ENCODE results near the gene TSHZ2.

The TSHZ2 gene

GRCh38 chr20:53343448-53343847, 371.3 kb downstream of the TSHZ2 start:
- no peaks in the 10 kb centered on the region for H3K27me3 ChIP-seq (ENCODE audit: control insufficient read depth in 5 of 5, insufficient read depth in 4 of 5, low read length in 5 of 5)
- H3K4me3 ChIP-seq (ENCODE audit: low read depth in 1 of 5, low read length in 5 of 5) = no peak overlapping the region
- H3K9me3 ChIP-seq (ENCODE audit: control insufficient read depth in 5 of 5, low read length in 5 of 5) = no peaks in the 10 kb centered on the region
- no peak overlapping the region for H3K27ac ChIP-seq (ENCODE audit: low read depth, low read length)
- H3K4me1 ChIP-seq (ENCODE audit: control insufficient read depth in 5 of 5, insufficient read depth in 5 of 5, low read length in 5 of 5) = peaks cover 0 to 11% (median 0%) of the 10 kb centered on the region in 5 donors
- no peaks in the 10 kb centered on the region for H3K36me3 ChIP-seq (ENCODE audit: control insufficient read depth in 5 of 5, insufficient read depth in 5 of 5, low read length in 5 of 5)
- no peak overlapping the region for H3K9ac ChIP-seq (ENCODE audit: low read length in 5 of 5)

DNA sequence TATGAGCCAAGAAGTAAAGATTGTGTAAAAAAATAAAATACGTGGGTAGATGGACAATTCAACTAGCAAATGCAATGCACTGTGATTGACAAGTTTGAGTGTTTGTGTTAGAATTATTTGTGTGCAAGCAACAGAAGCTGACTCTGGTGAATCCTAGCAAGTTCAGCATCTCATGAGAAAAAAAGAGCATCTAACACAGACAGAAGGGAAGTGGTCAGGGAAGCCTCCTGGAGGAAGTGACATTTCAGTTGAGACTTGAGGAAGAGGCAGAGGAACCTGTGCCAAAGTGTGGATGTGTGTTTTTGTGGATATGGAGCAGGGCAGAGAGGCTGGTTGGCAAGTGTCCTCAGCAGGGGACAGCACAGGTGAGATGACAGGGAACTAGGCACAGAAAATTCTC, 372.7 kb downstream of the TSHZ2 start:
- no peak overlapping the region for H3K27ac ChIP-seq (ENCODE audit: low read depth, low read length)

GRCh38 chr20:53345536-53346334, 373.6 kb downstream of the TSHZ2 start:
- Histone ChIP-seq H3K27ac (ENCODE audit: low read depth, low read length) (no peak overlapping the region), H3K27me3 (ENCODE audit: control insufficient read depth in 5 of 5, insufficient read depth in 4 of 5, low read length in 5 of 5) (no peaks in the 10 kb centered on the region), H3K36me3 (ENCODE audit: control insufficient read depth in 5 of 5, insufficient read depth in 5 of 5, low read length in 5 of 5) (no peaks in the 10 kb centered on the region), H3K4me1 (ENCODE audit: control insufficient read depth in 5 of 5, insufficient read depth in 5 of 5, low read length in 5 of 5) (peaks cover 0 to 11% (median 0%) of the 10 kb centered on the region in 5 donors), H3K9me3 (ENCODE audit: control insufficient read depth in 5 of 5, low read length in 5 of 5) (peaks cover 0 to 6% (median 3%) of the 10 kb centered on the region in 5 donors), H3K4me3 (ENCODE audit: low read depth in 1 of 5, low read length in 5 of 5) (no peak overlapping the region), H3K9ac (ENCODE audit: low read length in 5 of 5) (no peak overlapping the region)

More for the DNA sequence above, 372.7 kb downstream of the TSHZ2 start:
- Histone ChIP-seq H3K27me3 (ENCODE audit: control insufficient read depth in 5 of 5, insufficient read depth in 4 of 5, low read length in 5 of 5) (no peaks in the 10 kb centered on the region), H3K9ac (ENCODE audit: low read length in 5 of 5) (no peak overlapping the region), H3K9me3 (ENCODE audit: control insufficient read depth in 5 of 5, low read length in 5 of 5) (peaks cover 0 to 2% (median 0%) of the 10 kb centered on the region in 5 donors), H3K36me3 (ENCODE audit: control insufficient read depth in 5 of 5, insufficient read depth in 5 of 5, low read length in 5 of 5) (no peaks in the 10 kb centered on the region), H3K4me3 (ENCODE audit: low read depth in 1 of 5, low read length in 5 of 5) (no peak overlapping the region), H3K4me1 (ENCODE audit: control insufficient read depth in 5 of 5, insufficient read depth in 5 of 5, low read length in 5 of 5) (peaks cover 0 to 11% (median 0%) of the 10 kb centered on the region in 5 donors)

DNA sequence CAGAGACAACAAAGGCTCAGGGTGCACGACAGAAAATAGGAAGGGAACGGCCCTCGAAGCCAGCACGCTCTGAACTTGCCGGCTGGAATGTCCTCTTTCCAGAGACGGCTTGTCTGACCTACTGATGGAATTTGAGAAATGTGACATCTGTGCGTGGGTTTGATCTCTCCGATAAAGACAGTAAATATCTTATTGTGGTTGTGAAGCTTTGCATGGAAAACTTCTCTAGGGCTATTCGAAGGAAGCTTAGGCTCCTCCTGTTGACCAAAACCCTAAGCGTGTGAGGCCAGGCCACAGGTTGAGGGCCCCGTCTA, 374.1 kb downstream of the TSHZ2 start:
- H3K9ac ChIP-seq (ENCODE audit: low read length in 5 of 5) = no peak overlapping the region
- H3K4me1 ChIP-seq (ENCODE audit: control insufficient read depth in 5 of 5, insufficient read depth in 5 of 5, low read length in 5 of 5) = peaks cover 0 to 11% (median 0%) of the 10 kb centered on the region in 5 donors
- peaks cover 0 to 6% (median 3%) of the 10 kb centered on the region in 5 donors for H3K9me3 ChIP-seq (ENCODE audit: control insufficient read depth in 5 of 5, low read length in 5 of 5)
- H3K27me3 ChIP-seq (ENCODE audit: control insufficient read depth in 5 of 5, insufficient read depth in 4 of 5, low read length in 5 of 5) = no peaks in the 10 kb centered on the region
- no peak overlapping the region for H3K27ac ChIP-seq (ENCODE audit: low read depth, low read length)
- no peak overlapping the region for H3K4me3 ChIP-seq (ENCODE audit: low read depth in 1 of 5, low read length in 5 of 5)
- H3K36me3 ChIP-seq (ENCODE audit: control insufficient read depth in 5 of 5, insufficient read depth in 5 of 5, low read length in 5 of 5) = no peaks in the 10 kb centered on the region

DNA sequence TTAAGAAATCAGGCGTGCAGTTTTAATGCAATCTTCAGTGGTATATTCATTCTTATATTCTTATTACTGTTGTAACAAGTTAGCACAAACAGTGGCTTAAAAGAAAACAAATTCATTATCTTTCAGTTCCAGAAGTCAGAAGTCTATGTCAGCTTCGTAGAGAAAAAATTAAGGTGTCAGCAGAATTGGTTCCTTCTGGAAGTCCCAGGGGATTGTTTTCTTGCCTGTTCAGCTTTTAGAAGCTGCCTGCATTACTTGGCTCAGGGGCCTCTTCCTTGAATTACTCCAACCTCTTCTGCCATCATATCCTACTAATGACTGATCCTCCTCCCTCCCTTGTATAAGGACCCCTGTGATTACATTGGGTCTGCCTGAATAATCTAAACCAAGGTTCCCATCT, 377.6 kb downstream of the TSHZ2 start:
- Histone ChIP-seq H3K9ac (ENCODE audit: low read length in 5 of 5) (no peak overlapping the region), H3K27me3 (ENCODE audit: control insufficient read depth in 5 of 5, insufficient read depth in 4 of 5, low read length in 5 of 5) (no peaks in the 10 kb centered on the region), H3K4me3 (ENCODE audit: low read depth in 1 of 5, low read length in 5 of 5) (no peak overlapping the region), H3K9me3 (ENCODE audit: control insufficient read depth in 5 of 5, low read length in 5 of 5) (peaks cover 0 to 6% (median 3%) of the 10 kb centered on the region in 5 donors), H3K36me3 (ENCODE audit: control insufficient read depth in 5 of 5, insufficient read depth in 5 of 5, low read length in 5 of 5) (no peaks in the 10 kb centered on the region), H3K4me1 (ENCODE audit: control insufficient read depth in 5 of 5, insufficient read depth in 5 of 5, low read length in 5 of 5) (no peaks in the 10 kb centered on the region), H3K27ac (ENCODE audit: low read depth, low read length) (no peak overlapping the region)

DNA sequence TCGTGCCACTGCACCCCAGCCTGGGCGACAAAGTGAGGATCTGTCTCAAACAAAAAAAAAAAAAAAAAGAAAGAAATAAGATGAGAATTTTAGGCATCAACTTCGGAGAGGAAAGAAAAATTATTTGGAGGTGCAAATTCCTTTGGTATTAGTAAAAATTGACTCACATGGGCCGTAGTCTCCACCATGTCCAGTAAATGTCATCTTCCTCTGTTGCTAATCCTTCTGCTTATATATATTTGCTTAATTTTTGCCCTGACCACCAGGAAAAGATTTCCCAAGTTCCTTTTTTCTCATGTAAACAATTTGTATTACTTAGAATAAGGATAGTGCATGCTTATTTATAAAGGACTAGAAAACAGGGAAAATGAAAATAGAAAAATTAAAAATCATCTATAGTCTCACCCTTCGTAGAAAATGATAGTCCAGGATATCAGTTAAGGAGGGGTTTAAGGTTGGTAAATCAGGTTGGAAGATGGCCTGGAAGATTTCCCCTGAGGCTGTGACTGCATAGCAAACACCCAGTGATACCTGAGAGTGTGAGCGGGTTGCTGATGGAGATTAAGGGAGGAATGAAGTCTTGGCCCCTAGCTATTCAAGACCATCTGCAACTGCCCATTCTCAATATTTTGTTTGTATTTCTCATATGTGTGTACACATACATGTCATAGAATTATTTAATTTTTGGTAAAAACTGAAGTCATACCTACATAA, 380.7 kb downstream of the TSHZ2 start:
- Histone ChIP-seq H3K4me3 (ENCODE audit: low read depth in 1 of 5, low read length in 5 of 5) (no peak overlapping the region), H3K9ac (ENCODE audit: low read length in 5 of 5) (no peak overlapping the region), H3K4me1 (ENCODE audit: control insufficient read depth in 5 of 5, insufficient read depth in 5 of 5, low read length in 5 of 5) (no peaks in the 10 kb centered on the region), H3K27me3 (ENCODE audit: control insufficient read depth in 5 of 5, insufficient read depth in 4 of 5, low read length in 5 of 5) (no peaks in the 10 kb centered on the region), H3K27ac (ENCODE audit: low read depth, low read length) (no peak overlapping the region), H3K36me3 (ENCODE audit: control insufficient read depth in 5 of 5, insufficient read depth in 5 of 5, low read length in 5 of 5) (no peaks in the 10 kb centered on the region), H3K9me3 (ENCODE audit: control insufficient read depth in 5 of 5, low read length in 5 of 5) (peaks cover 7 to 18% (median 16%) of the 10 kb centered on the region in 5 donors)

- Histone ChIP-seq H3K27ac (ENCODE audit: low read depth, low read length) (no peak overlapping the region), H3K9me3 (ENCODE audit: control insufficient read depth in 5 of 5, low read length in 5 of 5) (peaks cover 7 to 18% (median 16%) of the 10 kb centered on the region in 5 donors), H3K27me3 (ENCODE audit: control insufficient read depth in 5 of 5, insufficient read depth in 4 of 5, low read length in 5 of 5) (no peaks in the 10 kb centered on the region), H3K4me1 (ENCODE audit: control insufficient read depth in 5 of 5, insufficient read depth in 5 of 5, low read length in 5 of 5) (no peaks in the 10 kb centered on the region), H3K4me3 (ENCODE audit: low read depth in 1 of 5, low read length in 5 of 5) (no peak overlapping the region), H3K36me3 (ENCODE audit: control insufficient read depth in 5 of 5, insufficient read depth in 5 of 5, low read length in 5 of 5) (no peaks in the 10 kb centered on the region), H3K9ac (ENCODE audit: low read length in 5 of 5) (no peak overlapping the region)
These were observed 382.2 kb downstream of the TSHZ2 start for GRCh38 chr20:53354314-53354713.

GRCh38 chr20:53355790-53356189, 383.6 kb downstream of the TSHZ2 start:
- no peak overlapping the region for H3K4me3 ChIP-seq (ENCODE audit: low read depth in 1 of 5, low read length in 5 of 5)
- H3K27me3 ChIP-seq (ENCODE audit: control insufficient read depth in 5 of 5, insufficient read depth in 4 of 5, low read length in 5 of 5) = no peaks in the 10 kb centered on the region
- no peak overlapping the region for H3K27ac ChIP-seq (ENCODE audit: low read depth, low read length)
- no peaks in the 10 kb centered on the region for H3K4me1 ChIP-seq (ENCODE audit: control insufficient read depth in 5 of 5, insufficient read depth in 5 of 5, low read length in 5 of 5)
- H3K9ac ChIP-seq (ENCODE audit: low read length in 5 of 5) = no peak overlapping the region
- peaks cover 7 to 14% (median 11%) of the 10 kb centered on the region in 5 donors for H3K9me3 ChIP-seq (ENCODE audit: control insufficient read depth in 5 of 5, low read length in 5 of 5)
- no peaks in the 10 kb centered on the region for H3K36me3 ChIP-seq (ENCODE audit: control insufficient read depth in 5 of 5, insufficient read depth in 5 of 5, low read length in 5 of 5)

GRCh38 chr20:53359425-53359824, 387.3 kb downstream of the TSHZ2 start:
- Histone ChIP-seq H3K9ac (ENCODE audit: low read length in 5 of 5) (no peak overlapping the region), H3K36me3 (ENCODE audit: control insufficient read depth in 5 of 5, insufficient read depth in 5 of 5, low read length in 5 of 5) (no peaks in the 10 kb centered on the region), H3K4me1 (ENCODE audit: control insufficient read depth in 5 of 5, insufficient read depth in 5 of 5, low read length in 5 of 5) (peaks cover 0 to 5% (median 2%) of the 10 kb centered on the region in 5 donors), H3K27me3 (ENCODE audit: control insufficient read depth in 5 of 5, insufficient read depth in 4 of 5, low read length in 5 of 5) (no peaks in the 10 kb centered on the region), H3K27ac (ENCODE audit: low read depth, low read length) (no peak overlapping the region), H3K4me3 (ENCODE audit: low read depth in 1 of 5, low read length in 5 of 5) (no peak overlapping the region), H3K9me3 (ENCODE audit: control insufficient read depth in 5 of 5, low read length in 5 of 5) (peaks cover 7 to 14% (median 11%) of the 10 kb centered on the region in 5 donors)

- Histone ChIP-seq H3K9ac (ENCODE audit: low read length in 5 of 5) (no peak overlapping the region), H3K9me3 (ENCODE audit: control insufficient read depth in 5 of 5, low read length in 5 of 5) (peaks cover 2 to 7% (median 7%) of the 10 kb centered on the region in 5 donors), H3K4me1 (ENCODE audit: control insufficient read depth in 5 of 5, insufficient read depth in 5 of 5, low read length in 5 of 5) (peaks cover 2 to 16% (median 9%) of the 10 kb centered on the region in 5 donors), H3K27me3 (ENCODE audit: control insufficient read depth in 5 of 5, insufficient read depth in 4 of 5, low read length in 5 of 5) (no peaks in the 10 kb centered on the region), H3K36me3 (ENCODE audit: control insufficient read depth in 5 of 5, insufficient read depth in 5 of 5, low read length in 5 of 5) (no peaks in the 10 kb centered on the region), H3K4me3 (ENCODE audit: low read depth in 1 of 5, low read length in 5 of 5) (no peak overlapping the region), H3K27ac (ENCODE audit: low read depth, low read length) (no peak overlapping the region)
These were observed 388.7 kb downstream of the TSHZ2 start for GRCh38 chr20:53360852-53361251.
